ENCODE data around the gene CD86. TPM values are rescaled to one million over a fixed set of nuclear protein-coding genes. Genes with fewer than 3 reads are reported as not detected.

The CD86 gene
- total RNA-seq, 1 donor from 2014 or later = not detected

DNA sequence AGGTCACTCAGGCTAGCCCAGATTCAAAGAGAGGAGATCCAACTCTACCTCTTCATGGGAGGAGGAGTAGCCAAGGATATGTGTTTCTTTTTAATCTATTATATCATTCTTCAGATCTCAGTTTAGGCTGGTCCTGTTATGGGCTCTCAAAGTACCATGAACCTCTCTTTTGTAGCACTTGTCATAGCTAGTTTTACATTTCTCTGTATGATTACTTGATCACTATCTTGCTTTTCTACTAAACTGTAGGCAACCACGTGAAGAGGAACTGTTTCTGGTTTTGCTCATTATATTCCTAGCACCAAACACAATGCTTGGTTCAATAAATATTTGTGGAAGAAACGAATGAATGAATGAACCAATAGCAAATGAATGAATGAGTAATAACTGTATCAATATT, 29.6 kb downstream of the CD86 start:
- H3K4me1 Mint-ChIP-seq = no peaks in the 10 kb centered on the region
- no peak for DNase-seq (ENCODE audit: low read depth, low spot score)
- H3K27ac Mint-ChIP-seq (ENCODE audit: unreplicated experiment) = no peak overlapping the region
- TF ChIP-seq, protein P1, sequence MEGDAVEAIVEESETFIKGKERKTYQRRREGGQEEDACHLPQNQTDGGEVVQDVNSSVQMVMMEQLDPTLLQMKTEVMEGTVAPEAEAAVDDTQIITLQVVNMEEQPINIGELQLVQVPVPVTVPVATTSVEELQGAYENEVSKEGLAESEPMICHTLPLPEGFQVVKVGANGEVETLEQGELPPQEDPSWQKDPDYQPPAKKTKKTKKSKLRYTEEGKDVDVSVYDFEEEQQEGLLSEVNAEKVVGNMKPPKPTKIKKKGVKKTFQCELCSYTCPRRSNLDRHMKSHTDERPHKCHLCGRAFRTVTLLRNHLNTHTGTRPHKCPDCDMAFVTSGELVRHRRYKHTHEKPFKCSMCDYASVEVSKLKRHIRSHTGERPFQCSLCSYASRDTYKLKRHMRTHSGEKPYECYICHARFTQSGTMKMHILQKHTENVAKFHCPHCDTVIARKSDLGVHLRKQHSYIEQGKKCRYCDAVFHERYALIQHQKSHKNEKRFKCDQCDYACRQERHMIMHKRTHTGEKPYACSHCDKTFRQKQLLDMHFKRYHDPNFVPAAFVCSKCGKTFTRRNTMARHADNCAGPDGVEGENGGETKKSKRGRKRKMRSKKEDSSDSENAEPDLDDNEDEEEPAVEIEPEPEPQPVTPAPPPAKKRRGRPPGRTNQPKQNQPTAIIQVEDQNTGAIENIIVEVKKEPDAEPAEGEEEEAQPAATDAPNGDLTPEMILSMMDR (conservative IDR thresholded peaks at IDR 0.05) = no peak
- H3K9me3 Mint-ChIP-seq = no peaks in the 10 kb centered on the region
- peaks cover 2% of the 10 kb centered on the region for H3K27me3 Mint-ChIP-seq (ENCODE audit: low read depth)
- H3K36me3 Mint-ChIP-seq (ENCODE audit: low read depth) = no peaks in the 10 kb centered on the region
- H3K4me3 Mint-ChIP-seq = no peak overlapping the region

DNA sequence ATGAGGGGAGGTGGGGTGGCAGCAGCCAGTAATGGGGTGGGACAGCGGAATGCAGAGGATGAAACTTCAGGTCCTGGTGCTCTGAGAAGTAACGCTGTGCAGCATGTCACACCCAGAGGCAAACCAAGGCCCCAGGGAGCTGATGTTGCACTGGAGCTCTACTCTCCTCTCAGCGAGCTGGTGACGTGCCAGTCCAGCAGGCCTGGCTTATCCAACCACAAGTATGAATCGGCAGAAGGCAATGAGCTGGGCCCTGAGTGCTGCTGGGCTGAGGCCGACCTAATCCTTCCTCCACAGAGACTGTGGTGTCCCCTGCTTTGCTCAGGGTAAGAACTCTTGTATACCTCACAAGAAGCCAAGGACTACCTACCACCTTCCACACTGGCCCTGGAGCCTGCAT, 30.5 kb downstream of the CD86 start:
- H3K27ac Mint-ChIP-seq (ENCODE audit: unreplicated experiment) = peak overlapping the region; percentile 7
- TF ChIP-seq, protein P1 (conservative IDR thresholded peaks at IDR 0.05) = no peak
- H3K9me3 Mint-ChIP-seq = no peaks in the 10 kb centered on the region
- peaks cover 2% of the 10 kb centered on the region for H3K27me3 Mint-ChIP-seq (ENCODE audit: low read depth)
- no peak overlapping the region for H3K4me3 Mint-ChIP-seq
- DNase-seq (ENCODE audit: low read depth, low spot score) = no peak
- no peaks in the 10 kb centered on the region for H3K4me1 Mint-ChIP-seq
- H3K36me3 Mint-ChIP-seq (ENCODE audit: low read depth) = no peaks in the 10 kb centered on the region

DNA sequence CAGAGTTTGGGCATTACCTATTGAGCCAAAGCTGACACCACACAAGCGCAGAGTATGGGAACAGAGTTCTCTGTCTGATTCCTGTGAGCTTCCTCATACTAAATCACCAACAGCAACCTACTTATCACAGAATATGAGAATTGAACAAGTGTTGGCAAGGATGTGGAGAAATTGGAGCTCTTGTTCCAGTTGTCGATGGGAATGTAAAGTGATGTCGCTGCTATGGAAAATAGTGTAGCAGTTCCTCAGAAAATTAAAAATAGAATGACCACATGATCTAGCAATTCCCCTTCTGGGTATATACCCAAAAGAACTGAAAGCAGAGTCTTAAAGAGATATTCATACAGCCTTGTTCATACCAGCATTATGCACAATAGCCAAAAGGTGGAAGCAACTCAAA, 33.4 kb downstream of the CD86 start:
- Mint-ChIP-seq H3K4me3 (no peak overlapping the region), H3K27me3 (ENCODE audit: low read depth) (peaks cover 2% of the 10 kb centered on the region), H3K9me3 (no peaks in the 10 kb centered on the region), H3K36me3 (ENCODE audit: low read depth) (no peaks in the 10 kb centered on the region), H3K27ac (ENCODE audit: unreplicated experiment) (no peak overlapping the region), H3K4me1 (peaks cover 15% of the 10 kb centered on the region)
- no peak for DNase-seq (ENCODE audit: low read depth, low spot score)
- TF ChIP-seq, protein P1 (conservative IDR thresholded peaks at IDR 0.05) = no peak

DNA sequence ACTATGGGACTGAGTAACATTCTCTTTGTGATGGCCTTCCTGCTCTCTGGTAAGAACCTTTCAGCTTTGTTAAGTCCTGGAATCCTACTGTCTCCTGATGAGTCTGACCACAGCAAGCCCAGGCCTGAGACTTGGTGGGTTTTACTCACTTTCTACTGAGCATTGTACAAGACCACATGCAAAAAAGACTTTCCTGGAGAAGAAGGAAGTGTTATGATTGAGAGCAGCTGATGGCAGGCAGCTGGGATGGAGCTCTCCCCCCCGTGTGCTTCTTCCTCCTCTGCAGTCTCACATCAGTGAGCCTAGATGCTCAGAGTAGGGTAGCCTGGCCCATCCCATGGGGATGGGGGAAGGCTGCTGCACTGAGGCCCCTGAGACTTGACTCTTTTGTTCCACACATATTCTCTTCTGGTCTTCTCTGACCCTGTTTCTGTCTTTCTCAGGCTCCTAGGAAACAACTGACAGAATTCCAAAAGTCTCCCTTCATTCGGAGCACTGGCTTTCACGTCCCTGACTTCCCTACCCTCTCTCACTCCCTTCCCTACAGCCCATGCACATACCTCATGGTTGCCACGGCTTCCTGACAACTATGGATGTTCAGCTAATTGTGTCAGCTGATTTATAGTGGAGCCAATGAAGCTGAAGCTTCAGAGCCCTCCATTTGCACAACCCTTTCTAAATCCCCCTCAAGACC, 36.6 kb downstream of the CD86 start:
- Mint-ChIP-seq H3K27ac (ENCODE audit: unreplicated experiment) (no peak overlapping the region), H3K4me3 (no peak overlapping the region), H3K36me3 (ENCODE audit: low read depth) (no peaks in the 10 kb centered on the region), H3K9me3 (no peaks in the 10 kb centered on the region), H3K27me3 (ENCODE audit: low read depth) (peaks cover 2% of the 10 kb centered on the region), H3K4me1 (peaks cover 15% of the 10 kb centered on the region)
- DNase-seq (ENCODE audit: low read depth, low spot score) = no peak
- TF ChIP-seq, protein P1 (conservative IDR thresholded peaks at IDR 0.05) = no peak

DNA sequence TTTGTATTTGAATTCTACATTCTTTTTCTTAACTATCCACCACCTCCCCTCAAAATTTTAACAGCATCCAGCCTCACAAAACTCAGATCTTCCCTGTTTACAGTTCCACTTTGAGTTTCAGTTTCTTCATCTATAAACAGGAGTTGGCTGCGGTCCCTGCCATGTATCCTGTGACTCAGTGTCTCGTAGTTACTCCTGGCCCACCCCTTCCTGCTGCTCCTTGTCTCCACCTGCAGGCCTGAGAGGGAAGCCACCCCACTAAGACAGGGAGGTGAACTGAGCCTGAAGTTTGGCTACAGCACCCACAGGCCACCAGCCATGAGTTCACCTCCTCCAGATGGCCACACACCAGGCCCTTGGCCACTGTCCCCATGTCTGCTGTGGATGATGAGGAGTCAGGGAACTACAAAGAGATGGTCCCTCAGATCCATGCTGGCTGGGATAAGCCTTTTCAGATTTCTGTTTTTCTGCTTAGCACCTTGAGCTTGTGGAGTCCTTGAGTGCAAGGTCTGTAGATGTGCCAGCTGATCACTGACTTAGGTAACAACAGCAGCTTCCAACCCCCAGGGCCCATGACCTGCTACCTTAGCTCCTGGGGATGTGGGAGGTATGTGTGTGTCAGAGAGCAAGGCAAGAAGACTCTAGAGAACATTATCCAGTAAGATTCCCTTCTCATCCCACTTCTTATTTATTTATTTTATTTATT, 37.5 kb downstream of the CD86 start:
- no peaks in the 10 kb centered on the region for H3K9me3 Mint-ChIP-seq
- TF ChIP-seq, protein P1 (conservative IDR thresholded peaks at IDR 0.05) = peak; percentile 39
- peaks cover 15% of the 10 kb centered on the region for H3K4me1 Mint-ChIP-seq
- no peaks in the 10 kb centered on the region for H3K36me3 Mint-ChIP-seq (ENCODE audit: low read depth)
- no peak overlapping the region for H3K27ac Mint-ChIP-seq (ENCODE audit: unreplicated experiment)
- peaks cover 2% of the 10 kb centered on the region for H3K27me3 Mint-ChIP-seq (ENCODE audit: low read depth)
- DNase-seq (ENCODE audit: low read depth, low spot score) = no peak
- no peak overlapping the region for H3K4me3 Mint-ChIP-seq
